C4-2B (cell line): ENCODE results near the gene KRTAP10-10.
"Not testable (repeated sequence)": the region's sequence is repeated elsewhere in the genome, so short reads cannot be mapped to it uniquely, and the experiment has no call there.

ENCODE experiments used
- H3K27ac ChIP-seq: fragments of 450-650 bp; 2 replicates; pipeline ENCODE4 v1.5.1; 2017
- CTCF ChIP-seq: fragments of 450-650 bp; conservative IDR thresholded peaks from 2 replicates; pipeline ENCODE4 v1.5.1; 2017; ENCODE audit warnings: mild to moderate bottlenecking
- ZFX ChIP-seq: fragments of 450-650 bp; IDR thresholded peaks from 2 replicates; pipeline ENCODE4 v1.6.1; 2017

The KRTAP10-10 gene

GRCh38 chr21:44681861-44682579 lies 44.9 kb downstream of the KRTAP10-10 start, which contains the start of gene KRTAP12-1:
KRTAP12-1 (minus strand) TSS chr21:44682163; CDS start chr21:44682123, 40 bp downstream.
- no peak within 1 kb of the TSS for H3K27ac ChIP-seq
- TF ChIP-seq CTCF: no peak

GRCh38 chr21:44682580-44683151 lies 45.5 kb downstream of the KRTAP10-10 start:
- no peak overlapping the region for H3K27ac ChIP-seq
- TF ChIP-seq ZFX (no peak), CTCF (no peak)

- TF ChIP-seq CTCF: no peak
- TF ChIP-seq ZFX: no peak
- no peak overlapping the region for H3K27ac ChIP-seq
Observed at GRCh38 chr21:44684077-44684476, 46.9 kb downstream of the KRTAP10-10 start.

GRCh38 chr21:44684483-44684882 lies 47.3 kb downstream of the KRTAP10-10 start:
- no peak overlapping the region for H3K27ac ChIP-seq
- TF ChIP-seq CTCF (no peak), ZFX (no peak)

GRCh38 chr21:44685050-44685449 lies 47.9 kb downstream of the KRTAP10-10 start:
- H3K27ac ChIP-seq: not testable (repeated sequence)

GRCh38 chr21:44686000-44686781 lies 49.0 kb downstream of the KRTAP10-10 start:
- TF ChIP-seq CTCF (no peak), ZFX (no peak)
- H3K27ac ChIP-seq: no peak overlapping the region

- TF ChIP-seq ZFX (no peak), CTCF (no peak)
- no peak overlapping the region for H3K27ac ChIP-seq
Observed at GRCh38 chr21:44686843-44687561, 49.8 kb downstream of the KRTAP10-10 start.
